T-helper 1 cell treated with Interleukin-12 subunit alpha and Interleukin-12 subunit beta and Interleukin-4 antibody, amounts not matched to agents 30 μg/mL and 1 μg/mL, for 36 hours (primary cell): ENCODE results near the gene CALML3.
"Not testable (repeated sequence)": the region's sequence is repeated elsewhere in the genome, so short reads cannot be mapped to it uniquely, and the experiment has no call there.

Experiments used
- H3K27ac Mint-ChIP-seq: one replicate; pipeline ENCODE4 v1.8.0; 2021; ENCODE audit warnings: mild to moderate bottlenecking, mixed read lengths
- H3K27me3 Mint-ChIP-seq: one replicate; pipeline ENCODE4 v1.8.0; 2021; ENCODE audit warnings: low read depth, mixed read lengths
- H3K36me3 Mint-ChIP-seq: one replicate; pipeline ENCODE4 v1.8.0; 2021; ENCODE audit warnings: low read depth, mixed read lengths
- H3K4me1 Mint-ChIP-seq: one replicate; pipeline ENCODE4 v1.8.0; 2021; ENCODE audit warnings: low read depth, mixed read lengths
- H3K4me3 Mint-ChIP-seq: one replicate; pipeline ENCODE4 v1.8.0; 2021; ENCODE audit warnings: mild to moderate bottlenecking, moderate library complexity, mixed read lengths
- H3K9me3 Mint-ChIP-seq: one replicate; pipeline ENCODE4 v1.8.0; 2021; ENCODE audit warnings: mixed read lengths

CALML3 gene

GRCh38 chr10:5555021-5555510 is 30.3 kb downstream of the CALML3 start:
- H3K36me3 Mint-ChIP-seq = no peaks in the 10 kb centered on the region
- peaks cover 24% of the 10 kb centered on the region for H3K4me1 Mint-ChIP-seq
- H3K27ac Mint-ChIP-seq = no peak overlapping the region
- H3K27me3 Mint-ChIP-seq = peaks cover 12% of the 10 kb centered on the region
- H3K9me3 Mint-ChIP-seq = no peaks in the 10 kb centered on the region
- H3K4me3 Mint-ChIP-seq = no peak overlapping the region

- Mint-ChIP-seq H3K9me3 (no peaks in the 10 kb centered on the region), H3K4me1 (peaks cover 24% of the 10 kb centered on the region), H3K27ac (no peak overlapping the region)
Measured at GRCh38 chr10:5555881-5556280, 31.1 kb downstream of the CALML3 start.

GRCh38 chr10:5556576-5556975 is 31.8 kb downstream of the CALML3 start:
- no peaks in the 10 kb centered on the region for H3K36me3 Mint-ChIP-seq
- no peak overlapping the region for H3K27ac Mint-ChIP-seq
- no peaks in the 10 kb centered on the region for H3K9me3 Mint-ChIP-seq
- H3K4me3 Mint-ChIP-seq = no peak overlapping the region
- H3K4me1 Mint-ChIP-seq = peaks cover 18% of the 10 kb centered on the region
- H3K27me3 Mint-ChIP-seq = peaks cover 15% of the 10 kb centered on the region

More at GRCh38 chr10:5555881-5556280, 31.1 kb downstream of the CALML3 start:
- Mint-ChIP-seq H3K4me3 (no peak overlapping the region), H3K27me3 (peaks cover 15% of the 10 kb centered on the region), H3K36me3 (no peaks in the 10 kb centered on the region)

- H3K27ac Mint-ChIP-seq = no peak overlapping the region
- no peaks in the 10 kb centered on the region for H3K9me3 Mint-ChIP-seq
- H3K4me1 Mint-ChIP-seq = peaks cover 12% of the 10 kb centered on the region
- peaks cover 15% of the 10 kb centered on the region for H3K27me3 Mint-ChIP-seq
- H3K4me3 Mint-ChIP-seq = no peak overlapping the region
- H3K36me3 Mint-ChIP-seq = no peaks in the 10 kb centered on the region
Measured at GRCh38 chr10:5557040-5557721, 32.4 kb downstream of the CALML3 start.

GRCh38 chr10:5557799-5558771 is 33.3 kb downstream of the CALML3 start:
- H3K9me3 Mint-ChIP-seq = no peaks in the 10 kb centered on the region
- no peaks in the 10 kb centered on the region for H3K36me3 Mint-ChIP-seq
- H3K27me3 Mint-ChIP-seq = peaks cover 16% of the 10 kb centered on the region
- H3K27ac Mint-ChIP-seq = no peak overlapping the region
- peaks cover 4% of the 10 kb centered on the region for H3K4me1 Mint-ChIP-seq
- H3K4me3 Mint-ChIP-seq = no peak overlapping the region

GRCh38 chr10:5559022-5559421 is 34.3 kb downstream of the CALML3 start:
- not testable (repeated sequence) for H3K27ac Mint-ChIP-seq, H3K36me3 Mint-ChIP-seq, H3K4me1 Mint-ChIP-seq, H3K4me3 Mint-ChIP-seq, H3K9me3 Mint-ChIP-seq
- peaks cover 13% of the 10 kb centered on the region for H3K27me3 Mint-ChIP-seq

- peaks cover 13% of the 10 kb centered on the region for H3K27me3 Mint-ChIP-seq
- peaks cover 1% of the 10 kb centered on the region for H3K36me3 Mint-ChIP-seq
- H3K4me3 Mint-ChIP-seq = no peak overlapping the region
- peaks cover 6% of the 10 kb centered on the region for H3K4me1 Mint-ChIP-seq
- no peak overlapping the region for H3K27ac Mint-ChIP-seq
- H3K9me3 Mint-ChIP-seq = no peaks in the 10 kb centered on the region
Measured at GRCh38 chr10:5559642-5560141, 34.9 kb downstream of the CALML3 start.

GRCh38 chr10:5560142-5560816 is 35.5 kb downstream of the CALML3 start:
- Mint-ChIP-seq H3K4me1 (peaks cover 11% of the 10 kb centered on the region), H3K27ac (no peak overlapping the region), H3K9me3 (no peaks in the 10 kb centered on the region), H3K36me3 (peaks cover 2% of the 10 kb centered on the region), H3K27me3 (peaks cover 13% of the 10 kb centered on the region), H3K4me3 (no peak overlapping the region)

- H3K36me3 Mint-ChIP-seq = peaks cover 2% of the 10 kb centered on the region
- no peak overlapping the region for H3K27ac Mint-ChIP-seq
- peaks cover 11% of the 10 kb centered on the region for H3K4me1 Mint-ChIP-seq
- H3K4me3 Mint-ChIP-seq = no peak overlapping the region
- H3K27me3 Mint-ChIP-seq = peaks cover 13% of the 10 kb centered on the region
- no peaks in the 10 kb centered on the region for H3K9me3 Mint-ChIP-seq
Measured at GRCh38 chr10:5560817-5561703, 36.3 kb downstream of the CALML3 start.

- peaks cover 13% of the 10 kb centered on the region for H3K27me3 Mint-ChIP-seq
- peaks cover 2% of the 10 kb centered on the region for H3K36me3 Mint-ChIP-seq
- no peaks in the 10 kb centered on the region for H3K9me3 Mint-ChIP-seq
- H3K4me1 Mint-ChIP-seq = peaks cover 12% of the 10 kb centered on the region
- H3K4me3 Mint-ChIP-seq = no peak overlapping the region
- no peak overlapping the region for H3K27ac Mint-ChIP-seq
Measured at GRCh38 chr10:5561704-5562645, 37.2 kb downstream of the CALML3 start.

GRCh38 chr10:5563321-5563961 is 38.7 kb downstream of the CALML3 start:
- Mint-ChIP-seq H3K27me3 (peaks cover 13% of the 10 kb centered on the region), H3K9me3 (no peaks in the 10 kb centered on the region), H3K4me3 (peak overlapping the region; percentile 33), H3K4me1 (peaks cover 12% of the 10 kb centered on the region), H3K36me3 (peaks cover 2% of the 10 kb centered on the region), H3K27ac (peak overlapping the region; percentile 95)

- Mint-ChIP-seq H3K27ac (peak overlapping the region; percentile 95), H3K4me1 (peaks cover 12% of the 10 kb centered on the region), H3K9me3 (no peaks in the 10 kb centered on the region), H3K4me3 (peak overlapping the region; percentile 73), H3K27me3 (peaks cover 17% of the 10 kb centered on the region), H3K36me3 (peaks cover 2% of the 10 kb centered on the region)
Measured at GRCh38 chr10:5563991-5564536, 39.3 kb downstream of the CALML3 start.
